ENCODE data around the gene TTC28.
"Not testable (repeated sequence)": the region's sequence is repeated elsewhere in the genome, so short reads cannot be mapped to it uniquely, and the experiment has no call there.

GRCh38 chr22:28689796-28690195, 10.2 kb upstream of the TTC28 start:
- TF ChIP-seq POLR2A, CTCF (IDR thresholded peaks at IDR 0.05): not testable (repeated sequence)

Measured in thyroid gland (tissue), 4 donors.